Neural progenitor cell (in vitro differentiated cells): Measurements from ENCODE around the gene TMIE.

Experiments used
- EZH2 ChIP-seq: fragments of 200-600 bp; sonication (generic); IDR thresholded peaks from 2 replicates; pipeline ENCODE4 v1.6.1; 2017; ENCODE audit warnings: antibody characterized with exemption, mild to moderate bottlenecking, moderate library complexity
- TF ChIP-seq, protein P1 (sequence below): fragments of 200-600 bp; sonication (generic); IDR thresholded peaks from 2 replicates; pipeline ENCODE4 v1.5.1; 2017; ENCODE audit warnings: antibody characterized with exemption, mild to moderate bottlenecking

DNA sequence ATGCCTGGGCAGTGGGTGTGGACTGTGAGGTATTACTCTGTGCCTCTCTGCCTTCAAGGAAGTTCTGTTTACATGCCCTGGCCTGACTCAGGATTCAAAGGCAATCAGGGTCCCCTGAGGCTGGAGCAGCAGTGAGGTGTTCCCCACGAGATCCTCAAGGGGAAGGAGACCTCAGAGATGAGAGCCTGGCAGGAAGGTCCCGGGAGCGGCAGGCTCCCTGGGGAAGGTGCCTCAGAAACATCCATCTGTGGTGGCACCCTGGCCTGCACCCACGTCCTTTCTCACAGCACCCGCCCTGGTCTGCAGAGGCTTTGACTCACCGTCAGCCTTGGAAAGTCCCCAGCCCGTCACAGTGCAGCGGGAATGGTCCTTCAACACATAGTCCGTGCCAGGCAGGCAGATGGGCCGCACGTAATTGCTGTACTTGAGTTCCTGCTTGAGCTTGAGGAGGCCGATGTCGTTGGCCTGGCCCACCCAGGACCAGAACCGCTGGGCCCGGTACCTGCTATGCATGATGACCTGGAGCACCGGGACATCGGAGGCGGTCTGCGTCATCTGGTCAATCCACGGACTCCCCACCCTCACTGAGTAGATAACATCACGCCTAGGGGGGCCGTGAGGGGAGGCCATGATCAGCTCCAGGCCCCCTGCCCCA is 12.8 kb downstream of the TMIE start:
- TF ChIP-seq, protein P1, sequence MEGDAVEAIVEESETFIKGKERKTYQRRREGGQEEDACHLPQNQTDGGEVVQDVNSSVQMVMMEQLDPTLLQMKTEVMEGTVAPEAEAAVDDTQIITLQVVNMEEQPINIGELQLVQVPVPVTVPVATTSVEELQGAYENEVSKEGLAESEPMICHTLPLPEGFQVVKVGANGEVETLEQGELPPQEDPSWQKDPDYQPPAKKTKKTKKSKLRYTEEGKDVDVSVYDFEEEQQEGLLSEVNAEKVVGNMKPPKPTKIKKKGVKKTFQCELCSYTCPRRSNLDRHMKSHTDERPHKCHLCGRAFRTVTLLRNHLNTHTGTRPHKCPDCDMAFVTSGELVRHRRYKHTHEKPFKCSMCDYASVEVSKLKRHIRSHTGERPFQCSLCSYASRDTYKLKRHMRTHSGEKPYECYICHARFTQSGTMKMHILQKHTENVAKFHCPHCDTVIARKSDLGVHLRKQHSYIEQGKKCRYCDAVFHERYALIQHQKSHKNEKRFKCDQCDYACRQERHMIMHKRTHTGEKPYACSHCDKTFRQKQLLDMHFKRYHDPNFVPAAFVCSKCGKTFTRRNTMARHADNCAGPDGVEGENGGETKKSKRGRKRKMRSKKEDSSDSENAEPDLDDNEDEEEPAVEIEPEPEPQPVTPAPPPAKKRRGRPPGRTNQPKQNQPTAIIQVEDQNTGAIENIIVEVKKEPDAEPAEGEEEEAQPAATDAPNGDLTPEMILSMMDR, result no peak
- no peak for TF ChIP-seq EZH2
